Measurements from ENCODE around the gene STAP2.

STAP2 gene

GRCh38 chr19:4362101-4362828 is 23.6 kb upstream of the STAP2 start:
- 92 to 93% methylated on average over 27 to 31 of the region's 32 CpGs for WGBS, 2 experiments (ENCODE audit: insufficient coverage in 2 of 2)
- Histone ChIP-seq H3K9me3 (ENCODE audit: control insufficient read depth, low read length) (no peaks in the 10 kb centered on the region), H3K36me3 (ENCODE audit: control insufficient read depth, insufficient read depth, low read length) (peaks cover 62% of the 10 kb centered on the region), H3K27ac (ENCODE audit: low read depth, low read length, severe bottlenecking) (peak overlapping the region; percentile 23), H3K4me3 (ENCODE audit: extremely low read depth, insufficient read depth, low read length, poor library complexity, severe bottlenecking) (no peak overlapping the region), H3K4me1 (ENCODE audit: control insufficient read depth, insufficient read depth, low read length, poor library complexity, severe bottlenecking) (no peaks in the 10 kb centered on the region)

GRCh38 chr19:4361152-4362046 is 22.8 kb upstream of the STAP2 start:
- Histone ChIP-seq H3K36me3 (ENCODE audit: control insufficient read depth, insufficient read depth, low read length) (peaks cover 69% of the 10 kb centered on the region), H3K4me3 (ENCODE audit: extremely low read depth, insufficient read depth, low read length, poor library complexity, severe bottlenecking) (no peak overlapping the region), H3K4me1 (ENCODE audit: control insufficient read depth, insufficient read depth, low read length, poor library complexity, severe bottlenecking) (no peaks in the 10 kb centered on the region), H3K27ac (ENCODE audit: low read depth, low read length, severe bottlenecking) (no peak overlapping the region), H3K9me3 (ENCODE audit: control insufficient read depth, low read length) (no peaks in the 10 kb centered on the region)
- WGBS, 2 experiments (ENCODE audit: insufficient coverage in 2 of 2) = 88 to 90% methylated on average over 26 to 47 of the region's 50 CpGs

GRCh38 chr19:4360641-4361151 is 22.1 kb upstream of the STAP2 start:
- Histone ChIP-seq H3K4me1 (ENCODE audit: control insufficient read depth, insufficient read depth, low read length, poor library complexity, severe bottlenecking) (no peaks in the 10 kb centered on the region), H3K4me3 (ENCODE audit: extremely low read depth, insufficient read depth, low read length, poor library complexity, severe bottlenecking) (no peak overlapping the region), H3K36me3 (ENCODE audit: control insufficient read depth, insufficient read depth, low read length) (peaks cover 68% of the 10 kb centered on the region), H3K27ac (ENCODE audit: low read depth, low read length, severe bottlenecking) (no peak overlapping the region), H3K9me3 (ENCODE audit: control insufficient read depth, low read length) (no peaks in the 10 kb centered on the region)
- WGBS, 2 experiments (ENCODE audit: insufficient coverage in 2 of 2) = 79 to 80% methylated on average over 11 of the region's 12 CpGs

GRCh38 chr19:4360081-4360569 is 21.5 kb upstream of the STAP2 start:
- Histone ChIP-seq H3K36me3 (ENCODE audit: control insufficient read depth, insufficient read depth, low read length) (peaks cover 63% of the 10 kb centered on the region), H3K4me3 (ENCODE audit: extremely low read depth, insufficient read depth, low read length, poor library complexity, severe bottlenecking) (no peak overlapping the region), H3K4me1 (ENCODE audit: control insufficient read depth, insufficient read depth, low read length, poor library complexity, severe bottlenecking) (no peaks in the 10 kb centered on the region), H3K9me3 (ENCODE audit: control insufficient read depth, low read length) (no peaks in the 10 kb centered on the region), H3K27ac (ENCODE audit: low read depth, low read length, severe bottlenecking) (no peak overlapping the region)
- 92 to 93% methylated on average over 6 of the region's 9 CpGs for WGBS, 2 experiments (ENCODE audit: insufficient coverage in 2 of 2)

GRCh38 chr19:4359627-4360000 is 21.0 kb upstream of the STAP2 start:
- peaks cover 61% of the 10 kb centered on the region for H3K36me3 ChIP-seq (ENCODE audit: control insufficient read depth, insufficient read depth, low read length)

GRCh38 chr19:4358709-4359626 is 20.3 kb upstream of the STAP2 start:
- no peak overlapping the region for H3K27ac ChIP-seq (ENCODE audit: low read depth, low read length, severe bottlenecking)
- H3K4me1 ChIP-seq (ENCODE audit: control insufficient read depth, insufficient read depth, low read length, poor library complexity, severe bottlenecking) = no peaks in the 10 kb centered on the region
- no peak overlapping the region for H3K4me3 ChIP-seq (ENCODE audit: extremely low read depth, insufficient read depth, low read length, poor library complexity, severe bottlenecking)
- WGBS, 2 experiments (ENCODE audit: insufficient coverage in 2 of 2) = 96 to 97% methylated on average over 20 to 24 of the region's 25 CpGs
- H3K36me3 ChIP-seq (ENCODE audit: control insufficient read depth, insufficient read depth, low read length) = peaks cover 60% of the 10 kb centered on the region
- no peaks in the 10 kb centered on the region for H3K9me3 ChIP-seq (ENCODE audit: control insufficient read depth, low read length)

More at GRCh38 chr19:4359627-4360000, 21.0 kb upstream of the STAP2 start:
- WGBS, 2 experiments (ENCODE audit: insufficient coverage in 2 of 2) = 91 to 95% methylated on average over 10 to 13 of the region's 13 CpGs
- no peak overlapping the region for H3K4me3 ChIP-seq (ENCODE audit: extremely low read depth, insufficient read depth, low read length, poor library complexity, severe bottlenecking)
- H3K27ac ChIP-seq (ENCODE audit: low read depth, low read length, severe bottlenecking) = no peak overlapping the region
- no peaks in the 10 kb centered on the region for H3K9me3 ChIP-seq (ENCODE audit: control insufficient read depth, low read length)
- H3K4me1 ChIP-seq (ENCODE audit: control insufficient read depth, insufficient read depth, low read length, poor library complexity, severe bottlenecking) = no peaks in the 10 kb centered on the region

GRCh38 chr19:4357921-4358326 is 19.3 kb upstream of the STAP2 start:
- H3K4me1 ChIP-seq (ENCODE audit: control insufficient read depth, insufficient read depth, low read length, poor library complexity, severe bottlenecking) = no peaks in the 10 kb centered on the region
- 95 to 96% methylated on average over 16 of the region's 16 CpGs for WGBS, 2 experiments (ENCODE audit: insufficient coverage in 2 of 2)
- H3K4me3 ChIP-seq (ENCODE audit: extremely low read depth, insufficient read depth, low read length, poor library complexity, severe bottlenecking) = no peak overlapping the region
- no peak overlapping the region for H3K27ac ChIP-seq (ENCODE audit: low read depth, low read length, severe bottlenecking)
- H3K9me3 ChIP-seq (ENCODE audit: control insufficient read depth, low read length) = no peaks in the 10 kb centered on the region
- H3K36me3 ChIP-seq (ENCODE audit: control insufficient read depth, insufficient read depth, low read length) = peaks cover 60% of the 10 kb centered on the region

- Histone ChIP-seq H3K27ac (ENCODE audit: low read depth, low read length, severe bottlenecking) (no peak overlapping the region), H3K9me3 (ENCODE audit: control insufficient read depth, low read length) (no peaks in the 10 kb centered on the region), H3K36me3 (ENCODE audit: control insufficient read depth, insufficient read depth, low read length) (peaks cover 58% of the 10 kb centered on the region), H3K4me1 (ENCODE audit: control insufficient read depth, insufficient read depth, low read length, poor library complexity, severe bottlenecking) (no peaks in the 10 kb centered on the region), H3K4me3 (ENCODE audit: extremely low read depth, insufficient read depth, low read length, poor library complexity, severe bottlenecking) (no peak overlapping the region)
- WGBS, 2 experiments (ENCODE audit: insufficient coverage in 2 of 2) = 92 to 97% methylated on average over 13 to 18 of the region's 23 CpGs
Observed at GRCh38 chr19:4357095-4357797, 18.6 kb upstream of the STAP2 start.

GRCh38 chr19:4354897-4355296 is 16.3 kb upstream of the STAP2 start:
- WGBS, 2 experiments (ENCODE audit: insufficient coverage in 2 of 2) = 88 to 94% methylated on average over 12 to 17 of the region's 17 CpGs
- H3K27ac ChIP-seq (ENCODE audit: low read depth, low read length, severe bottlenecking) = no peak overlapping the region
- H3K4me3 ChIP-seq (ENCODE audit: extremely low read depth, insufficient read depth, low read length, poor library complexity, severe bottlenecking) = no peak overlapping the region
- no peaks in the 10 kb centered on the region for H3K4me1 ChIP-seq (ENCODE audit: control insufficient read depth, insufficient read depth, low read length, poor library complexity, severe bottlenecking)
- H3K9me3 ChIP-seq (ENCODE audit: control insufficient read depth, low read length) = no peaks in the 10 kb centered on the region
- peaks cover 38% of the 10 kb centered on the region for H3K36me3 ChIP-seq (ENCODE audit: control insufficient read depth, insufficient read depth, low read length)

Measured in mesodermal cell (in vitro differentiated cells).